Trophoblast cell (in vitro differentiated cells and primary cell): ENCODE data around the gene XXYLT1.

Source experiments
- DNase-seq, 2 donors: peaks; one replicate each; pipeline ENCODE4 v3.0.0-alpha.2; 2016
- H2AFZ ChIP-seq: 2 replicates; pipeline ENCODE4 v1.6.1; 2013; ENCODE audit warnings: low read length, moderate library complexity, mild to moderate bottlenecking; ENCODE audit not compliant: insufficient read depth, poor library complexity
- H2AK5ac ChIP-seq: 2 replicates; pipeline ENCODE4 v1.6.1; 2013; ENCODE audit warnings: mild to moderate bottlenecking, low read length
- H2BK120ac ChIP-seq: 2 replicates; pipeline ENCODE4 v1.6.1; 2013; ENCODE audit warnings: low read length, mild to moderate bottlenecking, moderate library complexity; ENCODE audit not compliant: insufficient read depth, poor library complexity
- H2BK12ac ChIP-seq: 2 replicates; pipeline ENCODE4 v1.6.1; 2013; ENCODE audit warnings: mild to moderate bottlenecking, low read length, moderate library complexity
- H2BK5ac ChIP-seq: 2 replicates; pipeline ENCODE4 v1.6.1; 2013; ENCODE audit warnings: low read length, low read depth, moderate library complexity, mild to moderate bottlenecking; ENCODE audit not compliant: poor library complexity
- H3K14ac ChIP-seq: 2 replicates; pipeline ENCODE4 v1.6.1; 2013; ENCODE audit warnings: mild to moderate bottlenecking, low read length
- H3K18ac ChIP-seq: 2 replicates; pipeline ENCODE4 v1.6.1; 2013; ENCODE audit warnings: mild to moderate bottlenecking, low read length
- H3K23ac ChIP-seq: 2 replicates; pipeline ENCODE4 v1.6.1; 2013; ENCODE audit warnings: low read length
- H3K27ac ChIP-seq: 2 replicates; pipeline ENCODE4 v1.5.1; 2013; ENCODE audit warnings: low read depth, mild to moderate bottlenecking, inconsistent platforms, low read length, moderate library complexity
- H3K27me3 ChIP-seq: 2 replicates; pipeline ENCODE4 v1.6.1; 2013; ENCODE audit warnings: inconsistent platforms, mild to moderate bottlenecking, low read length, moderate library complexity; ENCODE audit not compliant: insufficient read depth
- H3K36me3 ChIP-seq, 2 experiments: 1 replicate in 1 of 2; 2 replicates in 1 of 2; pipeline ENCODE4 v1.6.1; 2013; ENCODE audit warnings: low read length in 2 of 2, mild to moderate bottlenecking in 2 of 2, moderate library complexity in 1 of 2; ENCODE audit not compliant: insufficient read depth in 2 of 2, control insufficient read depth in 1 of 2
- H3K4ac ChIP-seq: 2 replicates; pipeline ENCODE4 v1.6.1; 2013; ENCODE audit warnings: low read depth, mild to moderate bottlenecking, low read length, moderate library complexity
- H3K4me1 ChIP-seq, 2 experiments: 1 replicate in 1 of 2; 2 replicates in 1 of 2; pipeline ENCODE4 v1.6.1; 2013; ENCODE audit warnings: low read length in 2 of 2, mild to moderate bottlenecking in 2 of 2, moderate library complexity in 1 of 2; ENCODE audit not compliant: insufficient read depth in 2 of 2, control insufficient read depth in 1 of 2
- H3K4me2 ChIP-seq: 2 replicates; pipeline ENCODE4 v1.6.1; 2013; ENCODE audit warnings: inconsistent platforms, mild to moderate bottlenecking, low read length, moderate library complexity
- H3K4me3 ChIP-seq: 2 replicates; pipeline ENCODE4 v1.5.1; 2013; ENCODE audit warnings: mild to moderate bottlenecking, low read depth, low read length, inconsistent platforms
- H3K79me1 ChIP-seq: one replicate; pipeline ENCODE4 v1.6.1; 2013; ENCODE audit warnings: low read length
- H3K79me2 ChIP-seq: 2 replicates; pipeline ENCODE4 v1.6.1; 2013; ENCODE audit warnings: low read length, mild to moderate bottlenecking; ENCODE audit not compliant: control insufficient read depth, insufficient read depth, poor library complexity
- H3K9ac ChIP-seq: 2 replicates; pipeline ENCODE4 v1.6.1; 2013; ENCODE audit warnings: mild to moderate bottlenecking, low read length
- H3K9me3 ChIP-seq: 2 replicates; pipeline ENCODE4 v1.6.1; 2013; ENCODE audit warnings: low read depth, mild to moderate bottlenecking, control low read depth, inconsistent platforms, low read length; ENCODE audit not compliant: insufficient read depth
- H4K12ac ChIP-seq: 2 replicates; pipeline ENCODE4 v1.6.1; 2013; ENCODE audit warnings: low read depth, mild to moderate bottlenecking, low read length, moderate library complexity
- H4K8ac ChIP-seq: 2 replicates; pipeline ENCODE4 v1.6.1; 2013; ENCODE audit warnings: low read depth, mild to moderate bottlenecking, low read length, moderate library complexity
- H4K91ac ChIP-seq: one replicate; pipeline ENCODE4 v1.6.1; 2013; ENCODE audit warnings: low read depth, mild to moderate bottlenecking, low read length, moderate library complexity
- WGBS: extraction: QIAGEN DNeasy Blood & Tissue Kit; methylation state at CpG from one replicate; pipeline ENCODE4 v1.1.7; 2013; ENCODE audit warnings: missing lambda C conversion rate; ENCODE audit not compliant: insufficient read length, insufficient coverage; ENCODE audit errors: extremely low coverage; 5-methylcytosine and 5-hydroxymethylcytosine counted together

The XXYLT1 gene

DNA sequence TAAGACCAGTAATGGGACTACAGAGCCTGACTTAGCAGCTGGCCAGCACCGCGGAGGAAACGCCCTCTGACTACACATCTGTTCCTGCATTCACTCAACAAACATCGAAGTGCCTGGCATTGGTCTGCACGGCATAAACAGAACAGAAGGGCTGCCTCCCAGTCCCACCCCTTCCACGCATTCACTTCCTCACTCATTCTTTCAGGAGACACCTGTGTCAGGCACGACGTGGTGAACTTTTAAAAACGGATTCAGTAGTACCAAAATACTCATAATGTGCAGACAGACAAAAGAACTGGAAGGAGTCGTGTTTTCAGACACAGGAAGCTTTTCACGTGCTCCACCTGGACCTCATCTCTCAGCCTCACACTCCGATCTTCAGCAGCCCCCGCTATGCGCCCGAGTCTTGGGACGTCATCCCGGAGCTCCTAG, 123.3 kb downstream of the XXYLT1 start:
- Histone ChIP-seq H3K9me3 (no peaks in the 10 kb centered on the region), H3K36me3 (no peaks in the 10 kb centered on the region), H3K79me2 (no peaks in the 10 kb centered on the region), H3K4me1 (peaks cover 0 to 4% of the 10 kb centered on the region in 2 experiments), H3K23ac (no peak overlapping the region), H3K14ac (no peak overlapping the region), H3K27me3 (no peaks in the 10 kb centered on the region), H3K4me2 (no peak overlapping the region), H3K9ac (no peak overlapping the region), H2BK120ac (no peak overlapping the region), H4K12ac (no peak overlapping the region), H3K79me1 (no peaks in the 10 kb centered on the region), H3K27ac (no peak overlapping the region), H2BK5ac (no peak overlapping the region), H2AFZ (no peak overlapping the region), H4K8ac (no peak overlapping the region), H2AK5ac (no peak overlapping the region), H3K4ac (no peak overlapping the region), H2BK12ac (no peak overlapping the region), H3K18ac (no peak overlapping the region), H3K4me3 (no peak overlapping the region), H4K91ac (no peak overlapping the region)
- no peak for DNase-seq
- WGBS: no CpG with 5 or more reads among the region's 17 CpGs

DNA sequence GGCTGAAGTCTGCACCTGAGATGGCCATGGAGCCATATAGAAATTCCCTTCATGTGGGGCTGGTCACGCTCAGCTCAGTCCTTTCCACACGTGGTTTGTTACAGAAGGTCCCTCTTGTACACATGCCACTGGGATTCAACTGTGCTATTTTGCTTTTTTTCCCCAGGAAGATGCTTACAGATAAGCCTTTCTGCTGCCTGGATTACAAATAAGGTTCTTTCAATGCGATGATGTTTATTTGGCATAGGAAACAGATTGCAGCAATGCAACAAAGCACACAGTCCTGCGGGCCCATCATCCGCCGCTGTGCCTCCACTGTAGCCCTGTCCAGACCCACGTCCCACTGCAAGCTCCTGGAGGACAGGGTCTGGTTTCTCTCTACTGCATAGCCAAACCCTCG, 124.8 kb downstream of the XXYLT1 start:
- Histone ChIP-seq H3K14ac (no peak overlapping the region), H3K36me3 (no peaks in the 10 kb centered on the region), H3K4me3 (no peak overlapping the region), H2AK5ac (no peak overlapping the region), H2AFZ (no peak overlapping the region), H3K23ac (no peak overlapping the region), H3K79me1 (no peaks in the 10 kb centered on the region), H3K27ac (no peak overlapping the region), H2BK5ac (no peak overlapping the region), H3K79me2 (no peaks in the 10 kb centered on the region), H3K4ac (no peak overlapping the region), H3K18ac (no peak overlapping the region), H3K27me3 (no peaks in the 10 kb centered on the region), H3K4me2 (no peak overlapping the region), H3K9me3 (no peaks in the 10 kb centered on the region), H3K4me1 (peaks cover 0 to 4% of the 10 kb centered on the region in 2 experiments), H4K12ac (no peak overlapping the region), H4K8ac (no peak overlapping the region), H3K9ac (no peak overlapping the region), H4K91ac (no peak overlapping the region), H2BK120ac (no peak overlapping the region), H2BK12ac (no peak overlapping the region)
- DNase-seq: no peak
- no CpG with 5 or more reads among the region's 8 CpGs for WGBS

DNA sequence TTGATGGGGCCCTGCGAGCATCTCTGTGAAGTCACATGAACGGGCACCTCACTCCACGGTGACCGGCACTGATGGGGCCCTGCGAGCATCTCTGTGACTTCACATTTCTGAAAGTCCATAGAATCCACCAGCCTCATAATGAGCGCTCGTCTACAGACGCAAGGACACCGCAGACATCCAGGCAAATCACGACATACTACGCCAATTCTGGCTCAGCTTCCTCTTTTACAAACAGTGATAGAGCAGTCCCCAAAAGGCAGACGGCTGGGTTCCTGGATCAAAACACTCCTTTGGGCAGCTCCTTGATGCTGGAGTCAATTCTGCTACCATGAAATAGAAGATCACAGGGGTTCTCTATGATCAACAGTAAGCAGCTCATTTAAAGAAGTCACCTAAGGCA, 125.4 kb downstream of the XXYLT1 start:
- Histone ChIP-seq H3K4ac (no peak overlapping the region), H4K91ac (no peak overlapping the region), H3K23ac (no peak overlapping the region), H3K36me3 (no peaks in the 10 kb centered on the region), H3K4me3 (no peak overlapping the region), H3K4me1 (peaks cover 0 to 2% of the 10 kb centered on the region in 2 experiments), H3K14ac (no peak overlapping the region), H2BK120ac (no peak overlapping the region), H3K79me1 (no peaks in the 10 kb centered on the region), H3K18ac (no peak overlapping the region), H2AFZ (no peak overlapping the region), H4K8ac (no peak overlapping the region), H3K27ac (no peak overlapping the region), H3K79me2 (no peaks in the 10 kb centered on the region), H3K9ac (no peak overlapping the region), H2AK5ac (no peak overlapping the region), H3K4me2 (no peak overlapping the region), H3K27me3 (no peaks in the 10 kb centered on the region), H2BK12ac (no peak overlapping the region), H2BK5ac (no peak overlapping the region), H4K12ac (no peak overlapping the region), H3K9me3 (no peaks in the 10 kb centered on the region)
- no CpG with 5 or more reads among the region's 12 CpGs for WGBS
- no peak for DNase-seq

DNA sequence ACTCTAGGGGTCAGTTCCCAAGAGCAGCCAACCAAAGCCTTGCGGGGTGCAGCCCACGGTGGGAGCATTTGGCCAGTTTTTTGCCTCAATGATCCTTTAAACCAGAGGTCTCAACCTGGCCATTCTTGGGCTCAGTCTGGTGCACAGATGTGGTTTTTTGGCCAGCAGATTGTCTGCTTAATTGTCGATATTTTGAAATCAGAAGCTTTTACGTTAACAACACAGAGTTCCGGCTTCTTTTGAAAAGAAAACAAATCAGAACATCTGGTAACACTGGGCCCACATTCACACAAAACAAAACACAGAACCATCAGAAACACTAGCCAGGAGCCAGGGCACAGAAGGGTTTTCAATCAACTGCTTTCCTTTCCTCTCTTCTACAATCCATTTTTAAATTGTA, 127.7 kb downstream of the XXYLT1 start:
- WGBS: no CpG with 5 or more reads among the region's 5 CpGs
- H2AK5ac ChIP-seq: no peak overlapping the region
- H2BK12ac ChIP-seq: no peak overlapping the region
- peaks cover 4 to 9% of the 10 kb centered on the region in 2 experiments for H3K4me1 ChIP-seq
- H3K18ac ChIP-seq: no peak overlapping the region
- no peak overlapping the region for H3K4me2 ChIP-seq
- no peak overlapping the region for H3K27ac ChIP-seq
- H3K36me3 ChIP-seq: no peaks in the 10 kb centered on the region
- H3K79me1 ChIP-seq: no peaks in the 10 kb centered on the region
- no peak overlapping the region for H3K14ac ChIP-seq
- no peaks in the 10 kb centered on the region for H3K9me3 ChIP-seq
- no peaks in the 10 kb centered on the region for H3K27me3 ChIP-seq
- H3K79me2 ChIP-seq: no peaks in the 10 kb centered on the region
- no peak overlapping the region for H3K4me3 ChIP-seq
- H4K8ac ChIP-seq: no peak overlapping the region
- no peak overlapping the region for H4K12ac ChIP-seq
- no peak overlapping the region for H2BK120ac ChIP-seq
- no peak overlapping the region for H3K4ac ChIP-seq
- H2BK5ac ChIP-seq: no peak overlapping the region
- no peak overlapping the region for H4K91ac ChIP-seq
- DNase-seq: no peak
- no peak overlapping the region for H3K9ac ChIP-seq
- no peak overlapping the region for H2AFZ ChIP-seq
- H3K23ac ChIP-seq: no peak overlapping the region
